Breast epithelium (tissue), 3 donors: ENCODE data around the gene GORASP1.

Experiments
- POLR2A ChIP-seq: fragments of 450-650 bp; IDR thresholded peaks from one replicate; pipeline ENCODE4 v1.6.1; 2016; ENCODE audit warnings: antibody characterized with exemption, mild to moderate bottlenecking, moderate library complexity
- POLR2AphosphoS5 ChIP-seq, 3 donors: sonication (generic); formaldehyde crosslinking; IDR thresholded peaks; one replicate each; pipeline ENCODE4 v1.6.1; 2017; ENCODE audit warnings: antibody characterized with exemption in 3 of 3
- TF ChIP-seq, protein P1 (sequence below), 3 donors: fragments of 450-650 bp; IDR thresholded peaks; one replicate each; pipeline ENCODE4 v1.5.1; 2016 to 2017; ENCODE audit warnings: antibody characterized with exemption in 3 of 3, mild to moderate bottlenecking in 3 of 3, moderate library complexity in 3 of 3

DNA sequence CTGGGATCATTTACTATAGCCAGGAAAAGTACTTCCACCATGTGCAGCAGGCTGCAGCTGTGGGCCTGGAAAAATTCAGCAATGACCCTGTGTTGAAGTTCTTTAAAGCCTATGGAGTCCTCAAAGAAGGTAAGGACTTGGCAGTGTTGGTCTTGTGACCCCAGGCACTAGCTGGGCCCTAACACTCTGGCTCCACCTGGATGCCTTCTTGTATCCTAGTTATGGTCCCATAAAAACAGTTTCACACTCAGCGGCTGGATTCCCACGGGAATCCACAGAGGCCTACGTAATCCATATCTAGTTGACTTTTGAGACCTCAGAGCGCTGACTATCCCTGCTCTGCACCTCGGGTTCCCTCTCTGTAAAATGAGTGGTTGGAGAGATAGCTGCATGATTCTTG lies 1.7 kb upstream of the GORASP1 start:
- TF ChIP-seq, protein P1, sequence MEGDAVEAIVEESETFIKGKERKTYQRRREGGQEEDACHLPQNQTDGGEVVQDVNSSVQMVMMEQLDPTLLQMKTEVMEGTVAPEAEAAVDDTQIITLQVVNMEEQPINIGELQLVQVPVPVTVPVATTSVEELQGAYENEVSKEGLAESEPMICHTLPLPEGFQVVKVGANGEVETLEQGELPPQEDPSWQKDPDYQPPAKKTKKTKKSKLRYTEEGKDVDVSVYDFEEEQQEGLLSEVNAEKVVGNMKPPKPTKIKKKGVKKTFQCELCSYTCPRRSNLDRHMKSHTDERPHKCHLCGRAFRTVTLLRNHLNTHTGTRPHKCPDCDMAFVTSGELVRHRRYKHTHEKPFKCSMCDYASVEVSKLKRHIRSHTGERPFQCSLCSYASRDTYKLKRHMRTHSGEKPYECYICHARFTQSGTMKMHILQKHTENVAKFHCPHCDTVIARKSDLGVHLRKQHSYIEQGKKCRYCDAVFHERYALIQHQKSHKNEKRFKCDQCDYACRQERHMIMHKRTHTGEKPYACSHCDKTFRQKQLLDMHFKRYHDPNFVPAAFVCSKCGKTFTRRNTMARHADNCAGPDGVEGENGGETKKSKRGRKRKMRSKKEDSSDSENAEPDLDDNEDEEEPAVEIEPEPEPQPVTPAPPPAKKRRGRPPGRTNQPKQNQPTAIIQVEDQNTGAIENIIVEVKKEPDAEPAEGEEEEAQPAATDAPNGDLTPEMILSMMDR (IDR thresholded peaks at IDR 0.05): no peak
- TF ChIP-seq POLR2A (no peak), POLR2AphosphoS5 (IDR thresholded peaks at IDR 0.05) (no peak)
